A673 (cell line): ENCODE measurements around the gene ZNF160. TPM values are rescaled to one million over a fixed set of nuclear protein-coding genes. Genes with fewer than 3 reads are reported as not detected.
A peak's percentile ranks its signal among the peaks of the same experiment; 100 is the strongest.

ENCODE experiments used
- BruUV-seq: library from RNA; stranded (reverse); fragments of 400-500 nt; replicated peaks from 2 replicates; lab custom pipeline; 2021; lab: Mats Ljungman, UMichigan
- CTCF ChIA-PET: fragments of 300-600 bp; sonication (Branson Sonifier 250); formaldehyde crosslinking; loops from one replicate; lab custom pipeline; 2022; ENCODE audit warnings: antibody characterized with exemption; lab: Charles Lee
- POLR2A ChIA-PET: fragments of 300-600 bp; sonication (Branson Sonifier 250); formaldehyde crosslinking; loops from one replicate; lab custom pipeline; 2022; ENCODE audit warnings: antibody characterized with exemption; ENCODE audit not compliant: low non-redundant PET; lab: Charles Lee
- DNase-seq: peaks from one replicate; pipeline ENCODE4 v3.0.0-alpha.2; 2015; ENCODE audit warnings: low spot score
- H3K27ac ChIP-seq: fragments of 200-600 bp; sonication (generic); 2 replicates; pipeline ENCODE4 v1.5.1; 2016; ENCODE audit warnings: mixed run types, low read depth, mild to moderate bottlenecking, mixed read lengths, antibody characterized with exemption, low read length; ENCODE audit not compliant: poor library complexity, severe bottlenecking
- H3K27me3 ChIP-seq: fragments of 200-600 bp; sonication (generic); replicated peaks from 2 replicates; pipeline ENCODE4 v1.6.1; 2017; ENCODE audit warnings: mixed run types, low read depth, mild to moderate bottlenecking, mixed read lengths, antibody characterized with exemption, low read length; ENCODE audit not compliant: insufficient read depth, poor library complexity
- H3K36me3 ChIP-seq: fragments of 200-600 bp; sonication (generic); 2 replicates; pipeline ENCODE4 v1.6.1; 2016; ENCODE audit warnings: mixed run types, mild to moderate bottlenecking, mixed read lengths, antibody characterized with exemption, low read length; ENCODE audit not compliant: insufficient read depth, poor library complexity, severe bottlenecking
- H3K4me1 ChIP-seq: fragments of 200-600 bp; sonication (generic); 2 replicates; pipeline ENCODE4 v1.6.1; 2017; ENCODE audit warnings: mixed run types, mild to moderate bottlenecking, mixed read lengths, antibody characterized with exemption, low read length; ENCODE audit not compliant: insufficient read depth, poor library complexity, severe bottlenecking
- H3K4me3 ChIP-seq: fragments of 200-600 bp; sonication (generic); 2 replicates; pipeline ENCODE4 v1.5.1; 2016; ENCODE audit warnings: low read depth, mixed run types, mild to moderate bottlenecking, mixed read lengths, low read length; ENCODE audit not compliant: poor library complexity, severe bottlenecking
- H3K9me3 ChIP-seq: fragments of 200-600 bp; sonication (generic); 2 replicates; pipeline ENCODE4 v1.6.1; 2016; ENCODE audit warnings: mixed run types, low read depth, mild to moderate bottlenecking, mixed read lengths, antibody characterized with exemption, low read length; ENCODE audit not compliant: poor library complexity, severe bottlenecking
- CTCF ChIP-seq: fragments of 300-800, 200-600 bp; sonication (generic); conservative IDR thresholded peaks from 2 replicates; pipeline ENCODE4 v1.5.1; 2017; ENCODE audit warnings: low read depth, mild to moderate bottlenecking, antibody characterized with exemption, low read length, moderate library complexity, mixed read lengths
- EZH2 ChIP-seq: fragments of 200-600 bp; sonication (generic); IDR thresholded peaks from 2 replicates; pipeline ENCODE4 v1.6.1; 2017; ENCODE audit warnings: borderline replicate concordance, low read depth, mild to moderate bottlenecking, mixed read lengths, antibody characterized with exemption, low read length; ENCODE audit not compliant: poor library complexity, severe bottlenecking
- intact Hi-C: fragments of 100-400 bp; cut with micrococcal nuclease; formaldehyde crosslinking; loops from one replicate; pipeline ENCODE4 v1.10.0; 2022; ENCODE audit not compliant: unreplicated experiment
- total RNA-seq: library from RNA; stranded (reverse); gene quantifications from 2 replicates; pipeline ENCODE4 v1.2.3, GENCODE V29; 2021

Gene ZNF160
- total RNA-seq, 1 experiment from 2014 or later, result 17.4 TPM

- ChIA-PET CTCF (no interaction called here), POLR2A (no interaction called here)
- DNase-seq, result no peak
- TF ChIP-seq CTCF (no peak), EZH2 (no peak)
- Histone ChIP-seq H3K27me3 (no peaks in the 10 kb centered on the region), H3K4me1 (no peaks in the 10 kb centered on the region), H3K36me3 (no peaks in the 10 kb centered on the region), H3K9me3 (peaks cover 26% of the 10 kb centered on the region), H3K27ac (no peak overlapping the region), H3K4me3 (no peak overlapping the region)
- intact Hi-C loops, result no loop called here
- no TSS peak for BruUV-seq
Measured at GRCh38 chr19:53136432-53136831, 33.2 kb upstream of the ZNF160 start.

DNA sequence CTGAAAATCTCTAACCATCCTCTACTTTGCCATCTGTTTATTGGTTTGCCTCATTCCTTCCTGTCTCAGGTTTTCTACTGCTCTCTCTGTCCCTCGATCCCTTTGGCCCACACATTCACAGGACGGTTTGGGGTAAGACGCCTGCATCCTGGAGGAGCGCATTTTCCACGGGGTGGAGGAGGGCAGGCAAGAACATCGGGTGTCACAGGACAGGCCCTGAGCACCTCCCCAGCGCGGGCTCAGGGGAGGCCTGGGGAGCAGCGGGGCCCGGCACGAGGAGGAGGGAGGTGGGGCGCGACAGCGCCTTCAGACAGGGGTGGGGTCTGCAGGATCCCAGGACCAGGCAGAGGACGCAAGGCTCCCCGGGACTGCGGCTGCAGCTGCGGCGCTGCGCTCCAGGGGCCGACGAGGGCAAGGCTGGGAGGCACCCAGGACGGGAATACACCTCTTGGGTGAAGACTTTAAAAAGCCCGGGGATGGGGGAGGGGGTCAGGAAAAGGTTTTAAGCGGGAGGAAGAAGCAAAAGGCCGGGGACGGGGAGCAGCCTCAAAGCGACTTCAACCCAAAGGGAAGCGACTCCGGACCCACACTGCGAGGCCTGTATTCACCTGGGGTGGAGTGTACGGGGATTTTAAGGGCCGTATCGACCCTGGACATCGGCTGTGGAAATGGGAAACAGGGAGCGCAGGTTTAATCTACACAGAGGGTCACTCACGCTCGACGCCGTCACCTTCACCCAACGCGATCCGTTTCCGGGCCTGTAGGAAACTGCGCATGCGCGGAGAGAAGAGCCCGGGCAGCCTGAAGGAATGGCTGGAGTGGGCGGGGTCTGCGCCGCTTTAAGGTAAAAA, 29.1 kb upstream of the ZNF160 start, which contains the start of gene ZNF415:
Gene ZNF415 (minus strand): TSS at position 770 of the 851 bp plus-strand sequence. CDS start 10,234 bp downstream, outside the sequence.
- Histone ChIP-seq H3K4me3 (peak within 1 kb of the TSS; percentile 41), H3K4me1 (no peaks in the 10 kb centered on the region), H3K36me3 (no peaks in the 10 kb centered on the region), H3K27me3 (no peaks in the 10 kb centered on the region), H3K9me3 (no peaks in the 10 kb centered on the region), H3K27ac (no peak within 1 kb of the TSS)
- DNase-seq, result peak; percentile 76
- no TSS peak for BruUV-seq
- CTCF ChIA-PET, result no interaction called here
- intact Hi-C loops, result no loop called here
- TF ChIP-seq EZH2, result no peak
- TF ChIP-seq CTCF, result no peak
- POLR2A ChIA-PET, result no interaction called here

DNA sequence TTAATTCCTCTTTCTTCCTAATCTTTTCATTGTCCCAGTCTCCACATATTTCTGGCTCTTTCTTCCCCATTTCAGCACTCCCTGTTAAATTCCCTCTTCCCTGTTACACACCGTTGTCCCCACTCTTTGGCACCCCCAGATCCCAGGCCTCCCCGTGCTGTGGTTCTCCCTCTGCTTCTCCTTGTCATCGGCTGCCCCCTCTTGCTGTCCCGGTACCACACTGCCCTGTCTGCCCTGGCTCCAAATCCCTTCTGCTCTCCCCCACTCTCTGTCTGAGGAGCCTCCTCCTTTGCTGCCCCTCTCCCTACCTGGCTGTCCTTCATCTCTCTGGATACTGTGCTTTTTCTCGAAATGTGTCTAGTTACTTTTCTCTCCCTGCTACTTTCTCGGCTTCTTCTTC, 28.5 kb upstream of the ZNF160 start:
- POLR2A ChIA-PET, result no interaction called here
- DNase-seq, result no peak

More for the DNA sequence above, 28.5 kb upstream of the ZNF160 start:
- Histone ChIP-seq H3K27me3 (no peaks in the 10 kb centered on the region), H3K4me3 (peak overlapping the region; percentile 41), H3K9me3 (no peaks in the 10 kb centered on the region), H3K36me3 (no peaks in the 10 kb centered on the region), H3K27ac (no peak overlapping the region), H3K4me1 (no peaks in the 10 kb centered on the region)
- BruUV-seq, result no TSS peak
- intact Hi-C loops, result no loop called here
- CTCF ChIA-PET, result no interaction called here
- TF ChIP-seq EZH2, result no peak
- no peak for TF ChIP-seq CTCF
